HepG2 (cell line): ENCODE results near the gene CDA. TPM values are rescaled to one million over a fixed set of nuclear protein-coding genes. Genes with fewer than 3 reads are reported as not detected.
A peak's percentile ranks its signal among the peaks of the same experiment; 100 is the strongest.

Source experiments
- BHLHE40 ChIP-seq: IDR thresholded peaks from 2 replicates; pipeline ENCODE4 v1.6.1; 2011; ENCODE audit warnings: low read length, improper control_type of control experiment
- FOXP4 ChIP-seq: sonication (generic); formaldehyde crosslinking; IDR thresholded peaks from 2 replicates; pipeline ENCODE4 v1.4.0; 2020; ENCODE audit warnings: missing genetic modification reagents
- HDAC6 ChIP-seq: fragments of 200-600 bp; sonication (generic); IDR thresholded peaks from 2 replicates; pipeline ENCODE4 v1.7.0; 2017; ENCODE audit warnings: mild to moderate bottlenecking, antibody characterized with exemption, low read length, low read depth
- HIC2 ChIP-seq: sonication (generic); formaldehyde crosslinking; IDR thresholded peaks from 2 replicates; pipeline ENCODE4 v1.9.0; 2022; ENCODE audit warnings: low read depth, missing genetic modification reagents
- IKZF4 ChIP-seq: sonication (generic); formaldehyde crosslinking; IDR thresholded peaks from 2 replicates; pipeline ENCODE4 v1.5.1; 2020; ENCODE audit warnings: borderline replicate concordance, mild to moderate bottlenecking, low read depth, missing genetic modification reagents; ENCODE audit errors: not compliant biosample characterization
- KDM2A ChIP-seq: sonication (generic); formaldehyde crosslinking; IDR thresholded peaks from 2 replicates; pipeline ENCODE4 v1.4.0; 2020; ENCODE audit warnings: low read depth, missing genetic modification reagents, borderline replicate concordance
- MAX ChIP-seq: IDR thresholded peaks from 2 replicates; pipeline ENCODE4 v1.6.1; 2012; ENCODE audit warnings: inconsistent platforms
- NFKBIZ ChIP-seq: IDR thresholded peaks from 2 replicates; pipeline ENCODE4 v1.6.1; 2018; ENCODE audit warnings: missing genetic modification reagents, missing compliant biosample characterization
- PBX3 ChIP-seq: sonication (generic); formaldehyde crosslinking; IDR thresholded peaks from 2 replicates; pipeline ENCODE4 v1.8.1; 2023; ENCODE audit warnings: missing genetic modification reagents, inconsistent platforms, borderline replicate concordance
- RBFOX2 ChIP-seq: fragments of 200-400 bp; formaldehyde crosslinking; IDR thresholded peaks from 2 replicates; pipeline ENCODE4 v1.6.1; 2017; ENCODE audit warnings: low read depth, mild to moderate bottlenecking, low read length
- SATB2 ChIP-seq: sonication (generic); formaldehyde crosslinking; IDR thresholded peaks from 2 replicates; pipeline ENCODE4 v1.5.0; 2020; ENCODE audit warnings: missing genetic modification reagents
- TBP ChIP-seq: sonication (generic); formaldehyde crosslinking; IDR thresholded peaks from 2 replicates; pipeline ENCODE4 v1.5.0; 2020; ENCODE audit warnings: missing genetic modification reagents
- U2AF2 ChIP-seq: fragments of 200-400 bp; formaldehyde crosslinking; IDR thresholded peaks from 2 replicates; pipeline ENCODE4 v1.6.1; 2017; ENCODE audit warnings: low read depth, mild to moderate bottlenecking, low read length
- ZKSCAN5 ChIP-seq: sonication (generic); formaldehyde crosslinking; IDR thresholded peaks from 2 replicates; pipeline ENCODE4 v1.5.1; 2020; ENCODE audit warnings: mild to moderate bottlenecking, missing genetic modification reagents
- ZNF274 ChIP-seq: sonication (generic); formaldehyde crosslinking; IDR thresholded peaks from 2 replicates; pipeline ENCODE4 v1.5.1; 2020; ENCODE audit warnings: mild to moderate bottlenecking, missing genetic modification reagents
- ZNF343 ChIP-seq: sonication (generic); formaldehyde crosslinking; IDR thresholded peaks from 2 replicates; pipeline ENCODE4 v1.4.0; 2020; ENCODE audit warnings: mild to moderate bottlenecking, missing genetic modification reagents
- ZNF430 ChIP-seq: sonication (generic); formaldehyde crosslinking; IDR thresholded peaks from 2 replicates; pipeline ENCODE4 v1.9.0; 2021; ENCODE audit warnings: mild to moderate bottlenecking, missing genetic modification reagents
- ZNF570 ChIP-seq: sonication (generic); formaldehyde crosslinking; IDR thresholded peaks from 2 replicates; pipeline ENCODE4 v1.4.0; 2020; ENCODE audit warnings: mild to moderate bottlenecking, missing genetic modification reagents, borderline replicate concordance
- ZNF660 ChIP-seq: sonication (generic); formaldehyde crosslinking; IDR thresholded peaks from 2 replicates; pipeline ENCODE4 v1.5.1; 2020; ENCODE audit warnings: mild to moderate bottlenecking, low read depth, missing genetic modification reagents, borderline replicate concordance
- ZNF709 ChIP-seq: sonication (generic); formaldehyde crosslinking; IDR thresholded peaks from 2 replicates; pipeline ENCODE4 v1.5.0; 2020; ENCODE audit warnings: mild to moderate bottlenecking, missing genetic modification reagents
- polyA plus RNA-seq, 8 experiments: library from polyadenylated mRNA; depleted of rRNA in 3 of 8; stranded (reverse) in 7 of 8; unstranded in 1 of 8; fragments of >200 nt; fragmentation: Illumina TruSeq in 4 of 8; extraction: Trizol in 4 of 8; gene quantifications; 2 replicates each; pipeline versions ENCODE4 v1.2.1 to v1.2.3, GENCODE V29; 2011 to 2016; ENCODE audit warnings: low read depth in 4 of 8, missing spikeins in 1 of 8, mixed read lengths in 1 of 8; ENCODE audit not compliant: insufficient read depth in 1 of 8
- total RNA-seq, 5 experiments: library from RNA; depleted of rRNA; stranded (reverse); fragments of >200 nt; fragmentation: Illumina TruSeq; extraction: Trizol; gene quantifications; 2 replicates each; pipeline ENCODE4 v1.2.3, GENCODE V29; 2016; ENCODE audit warnings: low read depth in 1 of 5

CDA gene
- total and polyA plus RNA-seq, 2 of the 13 experiments (the other 11 are each of a cell fraction or from before 2014, with no cell fraction given) = 0.66 to 2.1 TPM

GRCh38 chr1:20551945-20552727, 36.8 kb upstream of the CDA start, which contains the start of gene FAM43B (continued):
- TF ChIP-seq ZNF430 (CRISPR knock-in tag) (no peak), KDM2A (CRISPR knock-in tag) (peak; percentile 49; the same call in 1 of the 2 replicates), PBX3 (CRISPR knock-in tag) (no peak), MAX (no peak; the same call in 1 of the 2 replicates), BHLHE40 (peak; percentile 87), ZNF274 (no peak), ZKSCAN5 (CRISPR knock-in tag) (no peak), HIC2 (CRISPR knock-in tag) (peak; percentile 50), ZNF709 (no peak), RBFOX2 (peak; percentile 89), ZNF570 (CRISPR knock-in tag) (no peak), ZNF343 (CRISPR knock-in tag) (no peak), ZNF660 (no peak), HDAC6 (no peak), FOXP4 (CRISPR knock-in tag) (no peak), TBP (CRISPR knock-in tag) (no peak), NFKBIZ (no peak), SATB2 (no peak), U2AF2 (no peak), IKZF4 (CRISPR knock-in tag) (peak; percentile 63)
- TF ChIP-seq, all 625 proteins: peak for 204
